GM23338 (cell line): Measurements from ENCODE around the gene ROCK1. TPM values are rescaled to one million over a fixed set of nuclear protein-coding genes. Genes with fewer than 3 reads are reported as not detected.

Source experiments
- ATAC-seq: fragments of 200-7000 bp; cut with Tn5 transposase; 3 replicates; pipeline ENCODE4 v1.9.1; 2020
- DNase-seq: peaks from one replicate; pipeline ENCODE4 v3.0.0-alpha.2; 2015; ENCODE audit warnings: low spot score
- H2AFZ ChIP-seq: fragments of 200-600 bp; sonication (generic); 2 replicates; pipeline ENCODE4 v1.8.0; 2016; ENCODE audit warnings: antibody characterized with exemption, mild to moderate bottlenecking, moderate library complexity
- H3F3A ChIP-seq: fragments of 200-600 bp; sonication (generic); replicated peaks from 2 replicates; pipeline ENCODE4 v1.8.0; 2017; ENCODE audit warnings: antibody characterized with exemption, mixed run types, low read depth
- H3K27ac ChIP-seq: fragments of 200-600 bp; sonication (generic); 2 replicates; pipeline ENCODE4 v1.6.1; 2016; ENCODE audit warnings: low read depth
- H3K27me3 ChIP-seq: fragments of 200-600 bp; sonication (generic); 2 replicates; pipeline ENCODE4 v1.8.0; 2016; ENCODE audit warnings: mild to moderate bottlenecking, mixed run types, moderate library complexity; ENCODE audit not compliant: insufficient read depth
- H3K36me3 ChIP-seq: fragments of 200-600 bp; sonication (generic); 2 replicates; pipeline ENCODE4 v1.8.0; 2016; ENCODE audit warnings: mild to moderate bottlenecking; ENCODE audit not compliant: insufficient read depth
- H3K4me1 ChIP-seq: fragments of 200-600 bp; sonication (generic); 2 replicates; pipeline ENCODE4 v1.8.0; 2016; ENCODE audit warnings: mild to moderate bottlenecking, moderate library complexity; ENCODE audit not compliant: insufficient read depth
- H3K4me2 ChIP-seq: fragments of 200-600 bp; sonication (generic); 2 replicates; pipeline ENCODE4 v1.7.1; 2017; ENCODE audit warnings: mixed run types
- H3K4me3 ChIP-seq: fragments of 200-600 bp; sonication (generic); 2 replicates; pipeline ENCODE4 v1.6.1; 2016; ENCODE audit warnings: mixed run types
- H3K79me2 ChIP-seq: fragments of 200-600 bp; sonication (generic); replicated peaks from 2 replicates; pipeline ENCODE4 v1.8.0; 2017; ENCODE audit warnings: mild to moderate bottlenecking; ENCODE audit not compliant: insufficient read depth
- H3K9me2 ChIP-seq: fragments of 200-600 bp; sonication (generic); 2 replicates; pipeline ENCODE4 v1.8.0; 2017; ENCODE audit not compliant: insufficient read depth
- H4K20me1 ChIP-seq: fragments of 200-600 bp; sonication (generic); replicated peaks from 2 replicates; pipeline ENCODE4 v1.8.0; 2017; ENCODE audit warnings: mild to moderate bottlenecking; ENCODE audit not compliant: insufficient read depth
- H3K27ac Mint-ChIP-seq: 2 replicates; pipeline ENCODE4 v1.8.0; 2020; ENCODE audit warnings: inconsistent platforms, mild to moderate bottlenecking, moderate library complexity, mixed read lengths
- H3K27me3 Mint-ChIP-seq: 3 replicates; pipeline ENCODE4 v1.8.0; 2022; ENCODE audit warnings: low read depth, mild to moderate bottlenecking, moderate library complexity, mixed read lengths, inconsistent platforms; ENCODE audit not compliant: insufficient read depth, poor library complexity
- H3K36me3 Mint-ChIP-seq: 3 replicates; pipeline ENCODE4 v1.8.0; 2021; ENCODE audit warnings: low read depth, mild to moderate bottlenecking, inconsistent platforms, moderate library complexity, mixed read lengths
- H3K4me1 Mint-ChIP-seq: 3 replicates; pipeline ENCODE4 v1.8.0; 2020; ENCODE audit warnings: mild to moderate bottlenecking, inconsistent platforms, mixed read lengths
- H3K4me3 Mint-ChIP-seq: 3 replicates; pipeline ENCODE4 v1.8.0; 2021; ENCODE audit warnings: moderate library complexity, mild to moderate bottlenecking, inconsistent platforms, mixed read lengths
- H3K9me3 Mint-ChIP-seq: 3 replicates; pipeline ENCODE4 v1.8.0; 2020; ENCODE audit warnings: moderate library complexity, mild to moderate bottlenecking, inconsistent platforms, mixed read lengths
- EZH2 ChIP-seq: fragments of 200-600 bp; sonication (generic); IDR thresholded peaks from one replicate; pipeline ENCODE4 v1.8.0; 2017; ENCODE audit warnings: antibody characterized with exemption, mild to moderate bottlenecking, low read depth; ENCODE audit not compliant: unreplicated experiment
- NANOG ChIP-seq: IDR thresholded peaks from 2 replicates; pipeline ENCODE4 v1.6.1; 2016; ENCODE audit warnings: antibody characterized with exemption, borderline replicate concordance
- POLR2AphosphoS5 ChIP-seq: IDR thresholded peaks from 2 replicates; pipeline ENCODE4 v1.6.1; 2016; ENCODE audit warnings: antibody characterized with exemption, low read depth
- ZNF331 ChIP-seq: fragments of 250-450 bp; sonication (Bioruptor Pico); IDR thresholded peaks from 2 replicates; pipeline ENCODE4 v1.5.0; 2020; ENCODE audit warnings: low read depth, mild to moderate bottlenecking, moderate library complexity
- ZNF462 ChIP-seq: fragments of 250-450 bp; sonication (Bioruptor Pico); IDR thresholded peaks from 2 replicates; pipeline ENCODE4 v1.5.0; 2020; ENCODE audit warnings: mild to moderate bottlenecking, moderate library complexity
- polyA plus RNA-seq: library from polyadenylated mRNA; unstranded; fragments of >200 nt; fragmentation: Nextera tagmentation; extraction: Ambion mirVana; gene quantifications from 2 replicates; pipeline ENCODE4 v1.2.1, GENCODE V29; 2016
- total RNA-seq: library from RNA; depleted of rRNA; stranded (reverse); fragments of >200 nt; shearing (Covaris generic); gene quantifications from 2 replicates; pipeline ENCODE4 v1.2.3, GENCODE V29; 2014
- TF ChIP-seq, protein P1 (sequence below): IDR thresholded peaks from 2 replicates; pipeline ENCODE4 v1.6.1; 2016; ENCODE audit warnings: antibody characterized with exemption

ROCK1 gene
- total and polyA plus RNA-seq, 2 experiments from 2014 or later = 37.2 to 42.8 TPM

DNA sequence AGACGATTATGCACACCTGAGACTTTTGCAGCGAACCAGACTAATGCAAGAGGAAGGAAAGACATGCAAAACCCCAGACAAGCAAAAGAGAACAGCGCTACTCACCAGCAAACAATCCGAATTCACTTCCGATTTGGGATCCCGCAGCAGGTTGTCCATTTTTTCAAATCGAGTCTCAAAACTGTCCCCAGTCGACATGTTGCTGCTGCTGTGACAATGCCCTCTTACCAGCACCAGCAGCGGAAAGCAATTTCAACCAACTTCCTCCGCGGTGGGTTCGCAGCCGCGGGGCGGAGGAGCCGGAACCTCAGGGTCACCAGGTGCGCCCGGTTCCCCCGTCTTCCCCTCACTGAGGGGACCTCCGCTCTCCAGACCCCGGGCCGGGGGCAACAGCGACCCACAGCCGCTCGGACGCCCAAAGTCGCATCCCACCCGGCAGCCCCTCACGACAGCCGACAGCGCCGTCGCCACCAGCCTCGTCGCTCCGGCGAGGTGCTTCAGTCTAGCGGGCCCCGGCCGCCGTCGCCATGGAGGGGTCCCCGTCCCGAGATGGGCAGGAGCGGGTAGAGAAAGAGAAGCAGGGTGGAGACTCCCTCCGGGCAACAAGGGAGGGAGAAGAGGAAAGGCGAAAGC lies 784 bp downstream of the ROCK1 start (continued):
- TF ChIP-seq, protein P1, sequence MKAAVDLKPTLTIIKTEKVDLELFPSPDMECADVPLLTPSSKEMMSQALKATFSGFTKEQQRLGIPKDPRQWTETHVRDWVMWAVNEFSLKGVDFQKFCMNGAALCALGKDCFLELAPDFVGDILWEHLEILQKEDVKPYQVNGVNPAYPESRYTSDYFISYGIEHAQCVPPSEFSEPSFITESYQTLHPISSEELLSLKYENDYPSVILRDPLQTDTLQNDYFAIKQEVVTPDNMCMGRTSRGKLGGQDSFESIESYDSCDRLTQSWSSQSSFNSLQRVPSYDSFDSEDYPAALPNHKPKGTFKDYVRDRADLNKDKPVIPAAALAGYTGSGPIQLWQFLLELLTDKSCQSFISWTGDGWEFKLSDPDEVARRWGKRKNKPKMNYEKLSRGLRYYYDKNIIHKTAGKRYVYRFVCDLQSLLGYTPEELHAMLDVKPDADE = no peak
- TF ChIP-seq POLR2AphosphoS5 (no peak), ZNF462 (CRISPR knock-in tag) (no peak), NANOG (no peak), EZH2 (no peak), ZNF331 (CRISPR knock-in tag) (no peak)

GRCh38 chr18:21109936-21110712 lies 1.5 kb downstream of the ROCK1 start:
- Histone ChIP-seq H2AFZ (peak overlapping the region; percentile 82), H3K79me2 (peaks cover 57% of the 10 kb centered on the region), H3K4me3 (peak overlapping the region; percentile 94), H3K27ac (no peak overlapping the region), H3K4me1 (peaks cover 28% of the 10 kb centered on the region), H3K36me3 (no peaks in the 10 kb centered on the region), H3F3A (no peaks in the 10 kb centered on the region), H3K9me2 (no peaks in the 10 kb centered on the region), H4K20me1 (peaks cover 45% of the 10 kb centered on the region), H3K27me3 (peaks cover 11% of the 10 kb centered on the region), H3K4me2 (peak overlapping the region; percentile 83)
- ATAC-seq = no peak
- no peak for DNase-seq
- Mint-ChIP-seq H3K36me3 (no peaks in the 10 kb centered on the region; the same call in 2 of the 3 replicates), H3K9me3 (no peaks in the 10 kb centered on the region), H3K27me3 (peaks cover 6% of the 10 kb centered on the region), H3K4me1 (peaks cover 16% of the 10 kb centered on the region), H3K4me3 (no peak overlapping the region; the same call in 2 of the 3 replicates), H3K27ac (peak overlapping the region; percentile 17; the same call in 1 of the 2 replicates)
- TF ChIP-seq NANOG (no peak), ZNF462 (CRISPR knock-in tag) (no peak)
